Sigmoid colon (tissue), 4 donors: ENCODE measurements around the gene XNDC1N.

Experiments used
- EP300 ChIP-seq, 4 donors: sonication (generic); formaldehyde crosslinking; IDR thresholded peaks; one replicate each; pipeline ENCODE4 v1.6.1; 2017; ENCODE audit warnings: antibody characterized with exemption in 4 of 4
- POLR2A ChIP-seq, 2 donors: fragments of 450-650 bp; IDR thresholded peaks; one replicate each; pipeline ENCODE4 v1.6.1; 2016; ENCODE audit warnings: antibody characterized with exemption in 2 of 2, mild to moderate bottlenecking in 2 of 2, moderate library complexity in 2 of 2
- POLR2AphosphoS5 ChIP-seq, 4 donors: sonication (generic); formaldehyde crosslinking; IDR thresholded peaks; one replicate each; pipeline ENCODE4 v1.6.1; 2017; ENCODE audit warnings: antibody characterized with exemption in 4 of 4
- TF ChIP-seq, protein P1 (sequence below), 4 experiments: fragments of 450-650 bp in 3 of 4; fragments of 200-600 bp in 1 of 4; IDR thresholded peaks; one replicate each; pipeline ENCODE4 v1.5.1; 2016 to 2019; ENCODE audit warnings: antibody characterized with exemption in 4 of 4, mild to moderate bottlenecking in 3 of 4, moderate library complexity in 2 of 4

DNA sequence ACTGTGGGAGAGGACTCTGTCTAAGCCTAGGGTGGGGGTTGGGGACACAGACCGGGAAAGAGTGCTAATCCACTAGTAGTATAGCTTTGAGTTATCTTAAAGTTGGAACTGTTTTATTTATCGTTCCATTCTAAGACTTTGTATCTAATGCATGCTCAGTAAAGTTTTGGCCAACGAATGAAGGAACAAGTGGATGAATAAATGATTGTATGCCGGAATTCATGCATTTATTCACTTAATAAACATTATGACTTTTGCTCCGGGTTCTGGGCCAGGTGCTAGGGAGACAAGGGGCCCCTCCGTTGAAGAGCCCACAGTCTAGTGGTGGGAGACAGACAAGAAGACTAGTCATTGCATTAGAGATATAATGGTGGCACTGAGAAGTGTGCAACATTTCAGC, 1.1 kb upstream of the XNDC1N start:
- TF ChIP-seq, protein P1, sequence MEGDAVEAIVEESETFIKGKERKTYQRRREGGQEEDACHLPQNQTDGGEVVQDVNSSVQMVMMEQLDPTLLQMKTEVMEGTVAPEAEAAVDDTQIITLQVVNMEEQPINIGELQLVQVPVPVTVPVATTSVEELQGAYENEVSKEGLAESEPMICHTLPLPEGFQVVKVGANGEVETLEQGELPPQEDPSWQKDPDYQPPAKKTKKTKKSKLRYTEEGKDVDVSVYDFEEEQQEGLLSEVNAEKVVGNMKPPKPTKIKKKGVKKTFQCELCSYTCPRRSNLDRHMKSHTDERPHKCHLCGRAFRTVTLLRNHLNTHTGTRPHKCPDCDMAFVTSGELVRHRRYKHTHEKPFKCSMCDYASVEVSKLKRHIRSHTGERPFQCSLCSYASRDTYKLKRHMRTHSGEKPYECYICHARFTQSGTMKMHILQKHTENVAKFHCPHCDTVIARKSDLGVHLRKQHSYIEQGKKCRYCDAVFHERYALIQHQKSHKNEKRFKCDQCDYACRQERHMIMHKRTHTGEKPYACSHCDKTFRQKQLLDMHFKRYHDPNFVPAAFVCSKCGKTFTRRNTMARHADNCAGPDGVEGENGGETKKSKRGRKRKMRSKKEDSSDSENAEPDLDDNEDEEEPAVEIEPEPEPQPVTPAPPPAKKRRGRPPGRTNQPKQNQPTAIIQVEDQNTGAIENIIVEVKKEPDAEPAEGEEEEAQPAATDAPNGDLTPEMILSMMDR (IDR thresholded peaks at IDR 0.05): no peak
- TF ChIP-seq POLR2AphosphoS5 (IDR thresholded peaks at IDR 0.05): no peak
- TF ChIP-seq POLR2A (IDR thresholded peaks at IDR 0.05): no peak
- TF ChIP-seq EP300 (IDR thresholded peaks at IDR 0.05): no peak
